Smooth muscle cell (in vitro differentiated cells): Measurements from ENCODE around the gene ATF6. TPM values are rescaled to one million over a fixed set of nuclear protein-coding genes. Genes with fewer than 3 reads are reported as not detected.

Source experiments
- DNase-seq: peaks from one replicate; lab custom pipeline; 2025; ENCODE audit not compliant: unreplicated experiment; lab: John Stamatoyannopoulos, UW
- H2AFZ ChIP-seq: fragments of 200-600 bp; sonication (generic); 2 replicates; pipeline ENCODE4 v1.6.0; 2016; ENCODE audit warnings: antibody characterized with exemption, low read depth, mild to moderate bottlenecking
- H3F3A ChIP-seq: fragments of 200-600 bp; sonication (generic); 2 replicates; pipeline ENCODE4 v1.6.0; 2017; ENCODE audit warnings: antibody characterized with exemption, low read depth
- H3K27ac ChIP-seq: fragments of 200-600 bp; sonication (generic); 2 replicates; pipeline ENCODE4 v1.5.1; 2016; ENCODE audit warnings: low read depth, mild to moderate bottlenecking
- H3K27me3 ChIP-seq: fragments of 200-600 bp; sonication (generic); 2 replicates; pipeline ENCODE4 v1.6.1; 2016; ENCODE audit warnings: low read depth, mild to moderate bottlenecking
- H3K36me3 ChIP-seq: fragments of 200-600 bp; sonication (generic); 2 replicates; pipeline ENCODE4 v1.5.1; 2016; ENCODE audit warnings: low read depth
- H3K4me1 ChIP-seq: fragments of 200-600 bp; sonication (generic); 2 replicates; pipeline ENCODE4 v1.5.1; 2016; ENCODE audit warnings: low read depth
- H3K4me2 ChIP-seq: fragments of 200-600 bp; sonication (generic); 2 replicates; pipeline ENCODE4 v1.6.0; 2016; ENCODE audit warnings: mild to moderate bottlenecking
- H3K4me3 ChIP-seq: fragments of 200-600 bp; sonication (generic); 2 replicates; pipeline ENCODE4 v1.5.1; 2016; ENCODE audit warnings: mild to moderate bottlenecking
- H3K79me2 ChIP-seq: fragments of 200-600 bp; sonication (generic); 2 replicates; pipeline ENCODE4 v1.6.0; 2016; ENCODE audit warnings: low read depth, mild to moderate bottlenecking
- H3K9ac ChIP-seq: fragments of 200-600 bp; sonication (generic); 2 replicates; pipeline ENCODE4 v1.6.0; 2016; ENCODE audit warnings: low read depth
- H3K9me3 ChIP-seq: fragments of 200-600 bp; sonication (generic); replicated peaks from 2 replicates; pipeline ENCODE4 v1.5.1; 2016; ENCODE audit warnings: low read depth
- H4K20me1 ChIP-seq: fragments of 200-600 bp; sonication (generic); 2 replicates; pipeline ENCODE4 v1.6.0; 2016; ENCODE audit warnings: low read depth
- CTCF ChIP-seq: fragments of 200-600 bp; sonication (generic); IDR thresholded peaks from 2 replicates; pipeline ENCODE4 v1.5.1; 2017; ENCODE audit warnings: borderline replicate concordance, mild to moderate bottlenecking, antibody characterized with exemption; ENCODE audit not compliant: insufficient read depth, poor library complexity, severe bottlenecking
- WGBS: methylation state at CpG from one replicate; pipeline ENCODE4 v1.1.7; 2016; ENCODE audit warnings: low lambda C conversion rate; 5-methylcytosine and 5-hydroxymethylcytosine counted together
- polyA plus RNA-seq: library from polyadenylated mRNA; unstranded; fragments of >200 nt; fragmentation: Nextera tagmentation; extraction: Ambion mirVana; gene quantifications from 2 replicates; pipeline ENCODE4 v1.2.1, GENCODE V29; 2016
- total RNA-seq: library from RNA; depleted of rRNA; stranded (reverse); fragments of >200 nt; gene quantifications from 2 replicates; pipeline ENCODE4 v1.2.3, GENCODE V29; 2014

The ATF6 gene
- total and polyA plus RNA-seq, 2 experiments from 2014 or later: 7.8 to 22.9 TPM

GRCh38 chr1:161945306-161946060 lies 179.4 kb downstream of the ATF6 start:
- Histone ChIP-seq H3K4me2 (no peak overlapping the region), H3F3A (no peaks in the 10 kb centered on the region), H3K27me3 (no peaks in the 10 kb centered on the region), H3K36me3 (no peaks in the 10 kb centered on the region), H3K9me3 (no peaks in the 10 kb centered on the region), H3K9ac (no peak overlapping the region), H3K27ac (no peak overlapping the region), H3K79me2 (no peaks in the 10 kb centered on the region), H4K20me1 (no peaks in the 10 kb centered on the region), H2AFZ (no peak overlapping the region), H3K4me3 (no peak overlapping the region), H3K4me1 (no peaks in the 10 kb centered on the region)
- DNase-seq: no peak
- TF ChIP-seq CTCF: no peak
- WGBS: 87% methylated on average over 3 of the region's 3 CpGs

- H3K9ac ChIP-seq: no peak overlapping the region
- 90% methylated on average over 5 of the region's 5 CpGs for WGBS
- no peaks in the 10 kb centered on the region for H3K4me1 ChIP-seq
- no peaks in the 10 kb centered on the region for H3K9me3 ChIP-seq
- no peak overlapping the region for H2AFZ ChIP-seq
- no peak overlapping the region for H3K27ac ChIP-seq
- no peak for DNase-seq
- no peak for TF ChIP-seq CTCF
- H3K4me3 ChIP-seq: no peak overlapping the region
- no peaks in the 10 kb centered on the region for H3F3A ChIP-seq
- no peaks in the 10 kb centered on the region for H3K27me3 ChIP-seq
- H3K79me2 ChIP-seq: no peaks in the 10 kb centered on the region
- H3K4me2 ChIP-seq: no peak overlapping the region
- no peaks in the 10 kb centered on the region for H3K36me3 ChIP-seq
- no peaks in the 10 kb centered on the region for H4K20me1 ChIP-seq
Measured at GRCh38 chr1:161946071-161946987, 180.2 kb downstream of the ATF6 start.

- no peak overlapping the region for H3K4me3 ChIP-seq
- H3K27me3 ChIP-seq: no peaks in the 10 kb centered on the region
- no peaks in the 10 kb centered on the region for H3F3A ChIP-seq
- no peak overlapping the region for H3K4me2 ChIP-seq
- TF ChIP-seq CTCF: no peak
- no peak overlapping the region for H2AFZ ChIP-seq
- H3K9me3 ChIP-seq: no peaks in the 10 kb centered on the region
- H3K36me3 ChIP-seq: no peaks in the 10 kb centered on the region
- 84% methylated on average over 4 of the region's 4 CpGs for WGBS
- H3K9ac ChIP-seq: no peak overlapping the region
- no peaks in the 10 kb centered on the region for H3K79me2 ChIP-seq
- H3K27ac ChIP-seq: no peak overlapping the region
- no peaks in the 10 kb centered on the region for H4K20me1 ChIP-seq
- DNase-seq: no peak
- no peaks in the 10 kb centered on the region for H3K4me1 ChIP-seq
Measured at GRCh38 chr1:161948435-161948834, 182.3 kb downstream of the ATF6 start.
